SK-N-SH (cell line): ENCODE results near the gene SLC1A1. TPM values are rescaled to one million over a fixed set of nuclear protein-coding genes. Genes with fewer than 3 reads are reported as not detected.

Experiments used
- CTCF ChIA-PET: fragments of 300-600, 350-600 bp; formaldehyde crosslinking; extraction: SDS; loops from one replicate; lab custom pipeline; 2021; lab: Yijun Ruan, JAX
- POLR2A ChIA-PET: fragments of 350-600 bp; sonication (Branson Sonifier 250); formaldehyde crosslinking; extraction: SDS; loops from one replicate; lab custom pipeline; 2020; ENCODE audit warnings: antibody characterized with exemption, inconsistent platforms; lab: Yijun Ruan, JAX
- DNase-seq: peaks from one replicate; pipeline ENCODE4 v3.0.0; 2012
- H2AFZ ChIP-seq: fragments of 200-600 bp; sonication (generic); 2 replicates; pipeline ENCODE4 v1.8.1; 2016; ENCODE audit warnings: antibody characterized with exemption, mild to moderate bottlenecking, low read depth
- H3F3A ChIP-seq: fragments of 200-600 bp; sonication (generic); replicated peaks from 2 replicates; pipeline ENCODE3; 2016; ENCODE audit warnings: antibody characterized with exemption, mild to moderate bottlenecking; ENCODE audit not compliant: insufficient read depth
- H3K27ac ChIP-seq, 2 experiments: fragments of 200-500 bp in 1 of 2; fragments of 200-600 bp in 1 of 2; sonication (Bioruptor generic) in 1 of 2; sonication (generic), shearing (Covaris generic) in 1 of 2; 2 replicates each; pipeline versions ENCODE4 v1.5.1 to v1.6.1; 2014 to 2016; ENCODE audit warnings: low read depth in 2 of 2, inconsistent platforms in 1 of 2, low read length in 1 of 2, mild to moderate bottlenecking in 1 of 2, mixed read lengths in 1 of 2
- H3K27me3 ChIP-seq: fragments of 200-600 bp; sonication (generic), shearing (Covaris generic); 2 replicates; pipeline ENCODE4 v1.6.1; 2016; ENCODE audit warnings: mixed run types; ENCODE audit not compliant: insufficient read depth
- H3K36me3 ChIP-seq, 2 experiments: fragments of 200-500 bp in 1 of 2; fragments of 200-600 bp in 1 of 2; sonication (Bioruptor generic) in 1 of 2; sonication (generic) in 1 of 2; replicated peaks in 1 of 2; 2 replicates each; pipeline versions ENCODE3 to v1.5.1; 2014 to 2016; ENCODE audit warnings: low read length in 1 of 2, mild to moderate bottlenecking in 1 of 2; ENCODE audit not compliant: insufficient read depth in 2 of 2, control insufficient read depth in 1 of 2
- H3K4me1 ChIP-seq, 2 experiments: fragments of 200-500 bp in 1 of 2; fragments of 200-600 bp in 1 of 2; sonication (Bioruptor generic) in 1 of 2; sonication (generic), shearing (Covaris generic) in 1 of 2; 2 replicates each; pipeline versions ENCODE4 v1.5.1 to v1.6.1; 2014 to 2016; ENCODE audit warnings: low read depth in 1 of 2, low read length in 1 of 2, mixed run types in 1 of 2; ENCODE audit not compliant: insufficient read depth in 2 of 2, control insufficient read depth in 1 of 2
- H3K4me2 ChIP-seq: fragments of 200-600 bp; sonication (generic), shearing (Covaris generic); 2 replicates; pipeline ENCODE4 v1.6.1; 2017; ENCODE audit warnings: mixed run types
- H3K4me3 ChIP-seq, 2 experiments: fragments of 200-500 bp in 1 of 2; fragments of 200-600 bp in 1 of 2; sonication (Bioruptor generic) in 1 of 2; sonication (generic), shearing (Covaris generic) in 1 of 2; 2 replicates each; pipeline versions ENCODE4 v1.5.1 to v1.8.1; 2014 to 2016; ENCODE audit warnings: low read depth in 2 of 2, inconsistent platforms in 1 of 2, low read length in 1 of 2, mild to moderate bottlenecking in 1 of 2, mixed read lengths in 1 of 2, moderate library complexity in 1 of 2
- H3K79me2 ChIP-seq: fragments of 200-600 bp; sonication (generic); 2 replicates; pipeline ENCODE4 v1.8.1; 2017; ENCODE audit warnings: mild to moderate bottlenecking; ENCODE audit not compliant: insufficient read depth
- H3K9ac ChIP-seq: fragments of 200-600 bp; sonication (generic); 2 replicates; pipeline ENCODE4 v1.6.1; 2017; ENCODE audit warnings: mixed run types
- H3K9me2 ChIP-seq: fragments of 200-600 bp; sonication (generic); 2 replicates; pipeline ENCODE4 v1.6.1; 2017; ENCODE audit warnings: mixed run types
- H3K9me3 ChIP-seq: fragments of 200-600 bp; sonication (generic); 2 replicates; pipeline ENCODE4 v1.6.1; 2017; ENCODE audit warnings: mixed run types, mild to moderate bottlenecking, moderate library complexity
- H4K20me1 ChIP-seq: fragments of 200-600 bp; sonication (generic); 2 replicates; pipeline ENCODE4 v1.6.1; 2017; ENCODE audit warnings: mild to moderate bottlenecking, mixed run types; ENCODE audit not compliant: insufficient read depth
- CHD2 ChIP-seq: fragments of 150-350 bp; IDR thresholded peaks from 2 replicates; pipeline ENCODE4 v1.6.1; 2018; ENCODE audit warnings: low read length; ENCODE audit not compliant: partially characterized antibody
- EZH2phosphoT487 ChIP-seq: fragments of 200-600 bp; sonication (generic); IDR thresholded peaks from 2 replicates; pipeline ENCODE4 v1.6.1; 2017; ENCODE audit warnings: low read depth, mixed run types, mild to moderate bottlenecking, antibody characterized with exemption, moderate library complexity, borderline replicate concordance
- FOSL2 ChIP-seq: IDR thresholded peaks from 2 replicates; pipeline ENCODE4 v1.4.0; 2012; ENCODE audit warnings: low read depth, mild to moderate bottlenecking, moderate library complexity, borderline replicate concordance
- FOXJ3 ChIP-seq: sonication (generic); formaldehyde crosslinking; IDR thresholded peaks from 2 replicates; pipeline ENCODE4 v1.5.1; 2020; ENCODE audit warnings: mild to moderate bottlenecking, missing genetic modification reagents
- FOXM1 ChIP-seq: IDR thresholded peaks from 2 replicates; pipeline ENCODE4 v1.4.0; 2012; ENCODE audit warnings: low read depth, mild to moderate bottlenecking
- JUND ChIP-seq: IDR thresholded peaks from 2 replicates; pipeline ENCODE4 v1.4.0; 2012
- MAX ChIP-seq: IDR thresholded peaks from 2 replicates; pipeline ENCODE4 v1.4.0; 2012; ENCODE audit warnings: low read depth
- MEF2A ChIP-seq: IDR thresholded peaks from 2 replicates; pipeline ENCODE4 v1.4.0; 2012; ENCODE audit warnings: low read depth, borderline replicate concordance
- NFIC ChIP-seq: IDR thresholded peaks from 2 replicates; pipeline ENCODE4 v1.4.0; 2012; ENCODE audit warnings: borderline replicate concordance
- RCOR1 ChIP-seq: fragments of 150-350 bp; IDR thresholded peaks from 2 replicates; pipeline ENCODE4 v1.6.1; 2017; ENCODE audit warnings: antibody characterized with exemption, low read length
- RFX5 ChIP-seq: IDR thresholded peaks from 2 replicates; pipeline ENCODE4 v1.6.1; 2012; ENCODE audit warnings: mild to moderate bottlenecking, improper control_type of control experiment, low read length
- RXRA ChIP-seq: IDR thresholded peaks from 2 replicates; pipeline ENCODE4 v1.4.0; 2012; ENCODE audit warnings: low read depth, mild to moderate bottlenecking, borderline replicate concordance
- SIN3A ChIP-seq: IDR thresholded peaks from 2 replicates; pipeline ENCODE4 v1.6.1; 2012; ENCODE audit warnings: low read depth, mild to moderate bottlenecking, low read length, moderate library complexity, borderline replicate concordance
- SMC3 ChIP-seq: IDR thresholded peaks from 2 replicates; pipeline ENCODE4 v1.6.1; 2012; ENCODE audit warnings: low read depth, low read length, improper control_type of control experiment
- TCF12 ChIP-seq: IDR thresholded peaks from 2 replicates; pipeline ENCODE4 v1.4.0; 2012
- USF1 ChIP-seq: IDR thresholded peaks from 2 replicates; pipeline ENCODE4 v1.4.0; 2012; ENCODE audit warnings: low read depth, borderline replicate concordance
- ZBTB33 ChIP-seq: IDR thresholded peaks from 2 replicates; pipeline ENCODE4 v1.4.0; 2012; ENCODE audit warnings: low read depth, borderline replicate concordance
- WGBS: methylation state at CpG from one replicate; pipeline ENCODE4 v1.1.6; 2017; ENCODE audit warnings: low lambda C conversion rate; 5-methylcytosine and 5-hydroxymethylcytosine counted together
- polyA plus RNA-seq, 3 experiments: library from polyadenylated mRNA; depleted of rRNA; stranded (reverse); fragments of >200 nt; gene quantifications; 2 replicates each; pipeline ENCODE4 v1.2.3, GENCODE V29; 2012
- TF ChIP-seq, protein P1 (sequence below): fragments of 150-350 bp; IDR thresholded peaks from 2 replicates; pipeline ENCODE4 v1.6.1; 2016; ENCODE audit warnings: mild to moderate bottlenecking, low read depth, low read length
- TF ChIP-seq, protein P2 (sequence below): fragments of 150-350 bp; IDR thresholded peaks from 2 replicates; pipeline ENCODE4 v1.6.1; 2017; ENCODE audit warnings: antibody characterized with exemption, low read length, low read depth, borderline replicate concordance
- TF ChIP-seq, protein P3 (sequence below): IDR thresholded peaks from 2 replicates; pipeline ENCODE4 v1.6.1; 2012; ENCODE audit warnings: mild to moderate bottlenecking, low read depth, low read length, moderate library complexity

The SLC1A1 gene
- polyA plus RNA-seq, 1 of the 3 experiments (the other 2 are of a cell fraction): 0.23 TPM

DNA sequence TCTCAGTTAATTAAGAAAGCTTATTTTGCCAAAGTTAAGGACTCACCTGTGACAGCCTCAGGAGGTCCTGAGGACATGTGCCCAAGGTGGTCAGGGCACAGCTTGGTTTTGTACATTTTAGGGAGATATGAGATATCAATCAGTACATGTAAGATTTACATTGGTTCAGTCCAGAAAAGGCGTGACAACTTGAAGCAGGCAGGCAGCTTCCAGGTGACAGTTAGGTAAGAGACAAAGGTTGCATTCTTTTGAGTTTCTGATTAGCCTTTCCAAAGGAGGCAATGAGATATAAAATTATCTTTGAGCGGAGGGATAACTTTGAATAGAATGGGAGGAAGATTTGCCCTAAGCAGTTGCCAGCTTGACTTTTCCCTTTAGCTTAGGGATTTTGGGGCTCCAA lies 47.8 kb downstream of the SLC1A1 start:
- Histone ChIP-seq H3K9ac (no peak overlapping the region), H4K20me1 (no peaks in the 10 kb centered on the region), H3F3A (no peaks in the 10 kb centered on the region), H3K4me1 (peaks cover 0 to 6% of the 10 kb centered on the region in 2 experiments; a peak in 2 of 4 replicates)
- CTCF ChIA-PET: interaction anchor here (1.1 to 1.4 kb wide), 4 partner anchors 10 to 128 kb away, joined by 3 to 5 read pairs (median 3); partner anchors contain the start of gene SPATA6L
- no peak for TF ChIP-seq SIN3A
- no peak for TF ChIP-seq NFIC
- no peak for TF ChIP-seq RXRA
- TF ChIP-seq, protein P1, sequence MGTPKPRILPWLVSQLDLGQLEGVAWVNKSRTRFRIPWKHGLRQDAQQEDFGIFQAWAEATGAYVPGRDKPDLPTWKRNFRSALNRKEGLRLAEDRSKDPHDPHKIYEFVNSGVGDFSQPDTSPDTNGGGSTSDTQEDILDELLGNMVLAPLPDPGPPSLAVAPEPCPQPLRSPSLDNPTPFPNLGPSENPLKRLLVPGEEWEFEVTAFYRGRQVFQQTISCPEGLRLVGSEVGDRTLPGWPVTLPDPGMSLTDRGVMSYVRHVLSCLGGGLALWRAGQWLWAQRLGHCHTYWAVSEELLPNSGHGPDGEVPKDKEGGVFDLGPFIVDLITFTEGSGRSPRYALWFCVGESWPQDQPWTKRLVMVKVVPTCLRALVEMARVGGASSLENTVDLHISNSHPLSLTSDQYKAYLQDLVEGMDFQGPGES: no peak
- TF ChIP-seq, protein P2, sequence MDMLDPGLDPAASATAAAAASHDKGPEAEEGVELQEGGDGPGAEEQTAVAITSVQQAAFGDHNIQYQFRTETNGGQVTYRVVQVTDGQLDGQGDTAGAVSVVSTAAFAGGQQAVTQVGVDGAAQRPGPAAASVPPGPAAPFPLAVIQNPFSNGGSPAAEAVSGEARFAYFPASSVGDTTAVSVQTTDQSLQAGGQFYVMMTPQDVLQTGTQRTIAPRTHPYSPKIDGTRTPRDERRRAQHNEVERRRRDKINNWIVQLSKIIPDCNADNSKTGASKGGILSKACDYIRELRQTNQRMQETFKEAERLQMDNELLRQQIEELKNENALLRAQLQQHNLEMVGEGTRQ: no peak
- TF ChIP-seq EZH2phosphoT487: no peak
- no peak for TF ChIP-seq CHD2
- no peak for TF ChIP-seq FOSL2
- no peak for TF ChIP-seq TCF12
- no peak for TF ChIP-seq MEF2A
- TF ChIP-seq RFX5: no peak
- TF ChIP-seq USF1: no peak
- no peak for TF ChIP-seq JUND
- TF ChIP-seq ZBTB33: no peak
- no peak for TF ChIP-seq RCOR1
- no peak for TF ChIP-seq MAX
- TF ChIP-seq, protein P3, sequence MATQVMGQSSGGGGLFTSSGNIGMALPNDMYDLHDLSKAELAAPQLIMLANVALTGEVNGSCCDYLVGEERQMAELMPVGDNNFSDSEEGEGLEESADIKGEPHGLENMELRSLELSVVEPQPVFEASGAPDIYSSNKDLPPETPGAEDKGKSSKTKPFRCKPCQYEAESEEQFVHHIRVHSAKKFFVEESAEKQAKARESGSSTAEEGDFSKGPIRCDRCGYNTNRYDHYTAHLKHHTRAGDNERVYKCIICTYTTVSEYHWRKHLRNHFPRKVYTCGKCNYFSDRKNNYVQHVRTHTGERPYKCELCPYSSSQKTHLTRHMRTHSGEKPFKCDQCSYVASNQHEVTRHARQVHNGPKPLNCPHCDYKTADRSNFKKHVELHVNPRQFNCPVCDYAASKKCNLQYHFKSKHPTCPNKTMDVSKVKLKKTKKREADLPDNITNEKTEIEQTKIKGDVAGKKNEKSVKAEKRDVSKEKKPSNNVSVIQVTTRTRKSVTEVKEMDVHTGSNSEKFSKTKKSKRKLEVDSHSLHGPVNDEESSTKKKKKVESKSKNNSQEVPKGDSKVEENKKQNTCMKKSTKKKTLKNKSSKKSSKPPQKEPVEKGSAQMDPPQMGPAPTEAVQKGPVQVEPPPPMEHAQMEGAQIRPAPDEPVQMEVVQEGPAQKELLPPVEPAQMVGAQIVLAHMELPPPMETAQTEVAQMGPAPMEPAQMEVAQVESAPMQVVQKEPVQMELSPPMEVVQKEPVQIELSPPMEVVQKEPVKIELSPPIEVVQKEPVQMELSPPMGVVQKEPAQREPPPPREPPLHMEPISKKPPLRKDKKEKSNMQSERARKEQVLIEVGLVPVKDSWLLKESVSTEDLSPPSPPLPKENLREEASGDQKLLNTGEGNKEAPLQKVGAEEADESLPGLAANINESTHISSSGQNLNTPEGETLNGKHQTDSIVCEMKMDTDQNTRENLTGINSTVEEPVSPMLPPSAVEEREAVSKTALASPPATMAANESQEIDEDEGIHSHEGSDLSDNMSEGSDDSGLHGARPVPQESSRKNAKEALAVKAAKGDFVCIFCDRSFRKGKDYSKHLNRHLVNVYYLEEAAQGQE: no peak
- TF ChIP-seq SMC3: no peak
- no peak for TF ChIP-seq FOXJ3
- TF ChIP-seq FOXM1: no peak
- TF ChIP-seq, all 33 proteins: peak for 0
- Histone ChIP-seq H3K36me3 (no peaks in the 10 kb centered on the region), H3K79me2 (no peaks in the 10 kb centered on the region), H3K9me3 (no peaks in the 10 kb centered on the region), H3K4me3 (no peak overlapping the region), H3K9me2 (no peaks in the 10 kb centered on the region), H3K27ac (no peak overlapping the region), H2AFZ (no peak overlapping the region), H3K27me3 (no peaks in the 10 kb centered on the region), H3K4me2 (no peak overlapping the region)
- no peak for DNase-seq
- POLR2A ChIA-PET: no interaction called here
- 71% methylated on average over 2 of the region's 2 CpGs for WGBS
